Prostate gland (tissue), 2 donors: ENCODE measurements around the gene RIPOR3.

ENCODE experiments used
- POLR2A ChIP-seq: fragments of 450-650 bp; IDR thresholded peaks from one replicate; pipeline ENCODE4 v1.6.1; 2016; ENCODE audit warnings: antibody characterized with exemption, mild to moderate bottlenecking
- POLR2AphosphoS5 ChIP-seq: sonication (generic); formaldehyde crosslinking; IDR thresholded peaks from one replicate; pipeline ENCODE4 v1.6.1; 2017; ENCODE audit warnings: antibody characterized with exemption
- TF ChIP-seq, protein P1 (sequence below), 4 experiments: fragments of 200-600 bp in 2 of 4; fragments of 450-650 bp in 2 of 4; sonication (generic) in 2 of 4; IDR thresholded peaks; 1 replicate in 3 of 4; 2 replicates in 1 of 4; pipeline ENCODE4 v1.5.1; 2016 to 2019; ENCODE audit warnings: antibody characterized with exemption in 4 of 4, mild to moderate bottlenecking in 2 of 4, moderate library complexity in 2 of 4

DNA sequence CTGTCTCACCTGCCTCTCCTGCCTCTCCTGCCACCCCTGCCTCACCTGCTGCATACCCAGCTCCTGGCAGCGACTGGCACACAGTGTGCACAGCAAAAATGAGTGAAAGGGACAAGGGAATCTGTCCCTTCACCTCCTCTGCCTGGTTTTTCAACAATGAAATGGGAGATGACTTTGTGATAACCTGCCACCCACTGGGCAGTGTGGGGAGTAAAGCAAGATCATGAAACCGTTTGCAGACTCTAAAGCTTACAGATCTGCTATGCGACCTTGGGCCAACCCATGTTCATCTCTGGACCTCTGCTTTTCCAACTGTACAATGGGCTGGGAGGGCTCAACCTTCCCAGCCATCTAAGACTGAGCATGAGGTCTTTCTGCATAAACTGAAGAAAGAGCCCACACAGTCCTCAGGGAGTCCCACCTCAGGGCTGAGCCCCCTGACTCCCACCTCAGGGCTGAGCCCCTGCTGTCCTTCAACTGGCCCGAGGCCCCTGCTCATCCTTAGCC, 81.1 kb downstream of the RIPOR3 start:
- TF ChIP-seq, protein P1, sequence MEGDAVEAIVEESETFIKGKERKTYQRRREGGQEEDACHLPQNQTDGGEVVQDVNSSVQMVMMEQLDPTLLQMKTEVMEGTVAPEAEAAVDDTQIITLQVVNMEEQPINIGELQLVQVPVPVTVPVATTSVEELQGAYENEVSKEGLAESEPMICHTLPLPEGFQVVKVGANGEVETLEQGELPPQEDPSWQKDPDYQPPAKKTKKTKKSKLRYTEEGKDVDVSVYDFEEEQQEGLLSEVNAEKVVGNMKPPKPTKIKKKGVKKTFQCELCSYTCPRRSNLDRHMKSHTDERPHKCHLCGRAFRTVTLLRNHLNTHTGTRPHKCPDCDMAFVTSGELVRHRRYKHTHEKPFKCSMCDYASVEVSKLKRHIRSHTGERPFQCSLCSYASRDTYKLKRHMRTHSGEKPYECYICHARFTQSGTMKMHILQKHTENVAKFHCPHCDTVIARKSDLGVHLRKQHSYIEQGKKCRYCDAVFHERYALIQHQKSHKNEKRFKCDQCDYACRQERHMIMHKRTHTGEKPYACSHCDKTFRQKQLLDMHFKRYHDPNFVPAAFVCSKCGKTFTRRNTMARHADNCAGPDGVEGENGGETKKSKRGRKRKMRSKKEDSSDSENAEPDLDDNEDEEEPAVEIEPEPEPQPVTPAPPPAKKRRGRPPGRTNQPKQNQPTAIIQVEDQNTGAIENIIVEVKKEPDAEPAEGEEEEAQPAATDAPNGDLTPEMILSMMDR (IDR thresholded peaks at IDR 0.05) = no peak
- no peak for TF ChIP-seq POLR2AphosphoS5
- no peak for TF ChIP-seq POLR2A
